HEK293 (cell line): ENCODE data around the gene TENT4B.

ENCODE experiments used
- CTCF ChIA-PET: fragments of 350-600 bp; formaldehyde crosslinking; extraction: SDS; loops from one replicate; lab custom pipeline; 2021; ENCODE audit warnings: antibody characterized with exemption; lab: Yijun Ruan, JAX
- POLR2A ChIA-PET: fragments of 300-600 bp; formaldehyde crosslinking; extraction: SDS; loops from one replicate; lab custom pipeline; 2020; ENCODE audit warnings: antibody characterized with exemption, inconsistent platforms; lab: Yijun Ruan, JAX
- H3K27ac ChIP-seq: fragments of 200-500 bp; sonication (Bioruptor generic); 2 replicates; pipeline ENCODE4 v1.5.1; 2014; ENCODE audit warnings: low read depth, low read length, control low read depth, inconsistent platforms; ENCODE audit errors: extremely low read depth
- H3K36me3 ChIP-seq, 2 experiments: fragments of 200-500 bp in 1 of 2; sonication (Bioruptor generic) in 1 of 2; 1 replicate in 1 of 2; 2 replicates in 1 of 2; pipeline ENCODE4 v1.5.1; 2014 to 2017; ENCODE audit warnings: inconsistent platforms in 2 of 2, low read length in 2 of 2; ENCODE audit not compliant: control insufficient read depth in 2 of 2, insufficient read depth in 1 of 2
- H3K4me1 ChIP-seq: fragments of 200-500 bp; sonication (Bioruptor generic); 2 replicates; pipeline ENCODE4 v1.5.1; 2014; ENCODE audit warnings: mild to moderate bottlenecking, low read length, inconsistent platforms; ENCODE audit not compliant: control insufficient read depth, insufficient read depth
- H3K4me3 ChIP-seq: 2 replicates; pipeline ENCODE4 v1.5.1; 2011; ENCODE audit warnings: low read depth, mild to moderate bottlenecking, control low read depth, low read length, moderate library complexity
- H3K9me3 ChIP-seq: fragments of 200-500 bp; sonication (Bioruptor generic); 2 replicates; pipeline ENCODE4 v1.5.1; 2014; ENCODE audit warnings: low read depth, low read length, inconsistent platforms; ENCODE audit not compliant: control insufficient read depth, insufficient read depth
- KLF10 ChIP-seq: fragments of 450-650 bp; IDR thresholded peaks from 2 replicates; pipeline ENCODE4 v1.5.1; 2018; ENCODE audit warnings: missing biosample characterization, mild to moderate bottlenecking, missing genetic modification characterization
- KLF9 ChIP-seq: fragments of 450-650 bp; formaldehyde crosslinking; IDR thresholded peaks from 2 replicates; pipeline ENCODE4 v1.5.1; 2016; ENCODE audit warnings: missing biosample characterization, missing genetic modification characterization, low read depth
- PRDM1 ChIP-seq: fragments of 450-650 bp; formaldehyde crosslinking; IDR thresholded peaks from 2 replicates; pipeline ENCODE4; 2016; ENCODE audit warnings: missing biosample characterization, missing genetic modification characterization
- REPIN1 ChIP-seq: fragments of 450-650 bp; formaldehyde crosslinking; IDR thresholded peaks from 2 replicates; pipeline ENCODE4 v1.5.1; 2017; ENCODE audit warnings: missing biosample characterization, missing genetic modification characterization, low read depth
- SCRT2 ChIP-seq: fragments of 450-650 bp; formaldehyde crosslinking; IDR thresholded peaks from 2 replicates; pipeline ENCODE4 v1.5.1; 2016; ENCODE audit warnings: missing biosample characterization, missing genetic modification characterization
- SP2 ChIP-seq: fragments of 450-650 bp; formaldehyde crosslinking; IDR thresholded peaks from 2 replicates; pipeline ENCODE4 v1.5.1; 2016; ENCODE audit warnings: missing biosample characterization, missing genetic modification characterization
- SP7 ChIP-seq: fragments of 450-650 bp; formaldehyde crosslinking; IDR thresholded peaks from 2 replicates; pipeline ENCODE4 v1.5.1; 2016; ENCODE audit warnings: missing biosample characterization, missing genetic modification characterization
- ZNF146 ChIP-seq: fragments of 450-650 bp; formaldehyde crosslinking; IDR thresholded peaks from 2 replicates; pipeline ENCODE4 v1.5.1; 2016; ENCODE audit warnings: missing biosample characterization, missing genetic modification characterization
- ZNF157 ChIP-seq: fragments of 450-650 bp; formaldehyde crosslinking; IDR thresholded peaks from 2 replicates; pipeline ENCODE4 v1.5.1; 2016; ENCODE audit warnings: missing biosample characterization, missing genetic modification characterization
- ZNF24 ChIP-seq: fragments of 450-650 bp; formaldehyde crosslinking; IDR thresholded peaks from 2 replicates; pipeline ENCODE4 v1.5.1; 2016; ENCODE audit warnings: missing biosample characterization, missing genetic modification characterization
- ZNF623 ChIP-seq: fragments of 450-650 bp; formaldehyde crosslinking; IDR thresholded peaks from 2 replicates; pipeline ENCODE4 v1.5.1; 2016; ENCODE audit warnings: missing biosample characterization, missing genetic modification characterization
- TF ChIP-seq, protein P1 (sequence below): fragments of 450-650 bp; formaldehyde crosslinking; IDR thresholded peaks from 2 replicates; pipeline ENCODE4 v1.5.1; 2016; ENCODE audit warnings: missing biosample characterization, missing genetic modification characterization
- TF ChIP-seq, protein P2 (sequence below): fragments of 450-650 bp; formaldehyde crosslinking; IDR thresholded peaks from 2 replicates; pipeline ENCODE4 v1.5.1; 2016; ENCODE audit warnings: missing biosample characterization, missing genetic modification characterization, borderline replicate concordance
- TF ChIP-seq, protein P3 (sequence below): fragments of 450-650 bp; formaldehyde crosslinking; IDR thresholded peaks from 2 replicates; pipeline ENCODE4 v1.5.1; 2017; ENCODE audit warnings: missing biosample characterization, missing genetic modification characterization
- TF ChIP-seq, protein P4 (sequence below): fragments of 450-650 bp; formaldehyde crosslinking; conservative IDR thresholded peaks from 2 replicates; pipeline ENCODE4 v1.5.1; 2016; ENCODE audit warnings: low read depth, missing biosample characterization, missing genetic modification characterization

Gene TENT4B

DNA sequence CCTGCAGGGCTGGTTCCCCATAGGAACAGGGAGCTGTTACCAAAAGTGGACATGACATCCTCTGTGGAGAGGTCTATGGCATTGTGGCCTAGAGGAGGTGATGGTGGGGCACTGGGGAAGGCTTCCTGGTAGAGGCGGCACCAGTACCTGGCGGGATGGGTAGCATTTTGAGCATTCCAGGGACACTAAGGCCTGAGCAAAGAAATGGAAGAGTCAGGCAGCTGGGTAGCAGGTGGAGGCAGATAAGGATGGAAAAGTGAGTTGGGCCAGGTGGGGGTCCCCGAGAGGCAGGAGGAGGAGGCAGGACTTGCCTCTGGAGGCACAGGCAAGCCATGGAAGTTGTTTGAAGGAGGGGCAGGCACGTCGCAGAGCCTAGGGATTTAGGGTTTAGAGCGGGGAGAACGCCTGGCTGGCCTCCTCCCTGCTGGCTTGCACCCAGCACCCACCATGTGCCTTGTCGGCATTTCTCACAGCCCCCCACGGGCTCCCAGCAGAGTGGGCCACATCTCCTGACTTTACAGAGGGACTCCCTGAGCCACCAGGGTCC is 108.1 kb downstream of the TENT4B start:
- Histone ChIP-seq H3K9me3 (no peaks in the 10 kb centered on the region), H3K4me1 (peaks cover 14% of the 10 kb centered on the region), H3K27ac (no peak overlapping the region), H3K36me3 (no peaks in the 10 kb centered on the region), H3K4me3 (no peak overlapping the region)
- ChIA-PET CTCF (interaction anchor here (0.7 kb wide), 1 partner anchor 40 kb away, joined by 3 read pairs; no protein-coding TSS in a partner anchor), POLR2A (no interaction called here)
- no peak for TF ChIP-seq SP2 (tag by site-specific recombination)
- no peak for TF ChIP-seq ZNF623 (tag by site-specific recombination)
- TF ChIP-seq SP7 (tag by site-specific recombination), result no peak
- TF ChIP-seq REPIN1, result no peak
- no peak for TF ChIP-seq ZNF146 (tag by site-specific recombination)
- TF ChIP-seq ZNF24 (tag by site-specific recombination), result no peak
- TF ChIP-seq KLF9, result no peak
- TF ChIP-seq, protein P1, sequence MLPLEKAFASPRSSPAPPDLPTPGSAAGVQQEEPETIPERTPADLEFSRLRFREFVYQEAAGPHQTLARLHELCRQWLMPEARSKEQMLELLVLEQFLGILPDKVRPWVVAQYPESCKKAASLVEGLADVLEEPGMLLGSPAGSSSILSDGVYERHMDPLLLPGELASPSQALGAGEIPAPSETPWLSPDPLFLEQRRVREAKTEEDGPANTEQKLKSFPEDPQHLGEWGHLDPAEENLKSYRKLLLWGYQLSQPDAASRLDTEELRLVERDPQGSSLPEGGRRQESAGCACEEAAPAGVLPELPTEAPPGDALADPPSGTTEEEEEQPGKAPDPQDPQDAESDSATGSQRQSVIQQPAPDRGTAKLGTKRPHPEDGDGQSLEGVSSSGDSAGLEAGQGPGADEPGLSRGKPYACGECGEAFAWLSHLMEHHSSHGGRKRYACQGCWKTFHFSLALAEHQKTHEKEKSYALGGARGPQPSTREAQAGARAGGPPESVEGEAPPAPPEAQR, result no peak
- TF ChIP-seq, protein P2, sequence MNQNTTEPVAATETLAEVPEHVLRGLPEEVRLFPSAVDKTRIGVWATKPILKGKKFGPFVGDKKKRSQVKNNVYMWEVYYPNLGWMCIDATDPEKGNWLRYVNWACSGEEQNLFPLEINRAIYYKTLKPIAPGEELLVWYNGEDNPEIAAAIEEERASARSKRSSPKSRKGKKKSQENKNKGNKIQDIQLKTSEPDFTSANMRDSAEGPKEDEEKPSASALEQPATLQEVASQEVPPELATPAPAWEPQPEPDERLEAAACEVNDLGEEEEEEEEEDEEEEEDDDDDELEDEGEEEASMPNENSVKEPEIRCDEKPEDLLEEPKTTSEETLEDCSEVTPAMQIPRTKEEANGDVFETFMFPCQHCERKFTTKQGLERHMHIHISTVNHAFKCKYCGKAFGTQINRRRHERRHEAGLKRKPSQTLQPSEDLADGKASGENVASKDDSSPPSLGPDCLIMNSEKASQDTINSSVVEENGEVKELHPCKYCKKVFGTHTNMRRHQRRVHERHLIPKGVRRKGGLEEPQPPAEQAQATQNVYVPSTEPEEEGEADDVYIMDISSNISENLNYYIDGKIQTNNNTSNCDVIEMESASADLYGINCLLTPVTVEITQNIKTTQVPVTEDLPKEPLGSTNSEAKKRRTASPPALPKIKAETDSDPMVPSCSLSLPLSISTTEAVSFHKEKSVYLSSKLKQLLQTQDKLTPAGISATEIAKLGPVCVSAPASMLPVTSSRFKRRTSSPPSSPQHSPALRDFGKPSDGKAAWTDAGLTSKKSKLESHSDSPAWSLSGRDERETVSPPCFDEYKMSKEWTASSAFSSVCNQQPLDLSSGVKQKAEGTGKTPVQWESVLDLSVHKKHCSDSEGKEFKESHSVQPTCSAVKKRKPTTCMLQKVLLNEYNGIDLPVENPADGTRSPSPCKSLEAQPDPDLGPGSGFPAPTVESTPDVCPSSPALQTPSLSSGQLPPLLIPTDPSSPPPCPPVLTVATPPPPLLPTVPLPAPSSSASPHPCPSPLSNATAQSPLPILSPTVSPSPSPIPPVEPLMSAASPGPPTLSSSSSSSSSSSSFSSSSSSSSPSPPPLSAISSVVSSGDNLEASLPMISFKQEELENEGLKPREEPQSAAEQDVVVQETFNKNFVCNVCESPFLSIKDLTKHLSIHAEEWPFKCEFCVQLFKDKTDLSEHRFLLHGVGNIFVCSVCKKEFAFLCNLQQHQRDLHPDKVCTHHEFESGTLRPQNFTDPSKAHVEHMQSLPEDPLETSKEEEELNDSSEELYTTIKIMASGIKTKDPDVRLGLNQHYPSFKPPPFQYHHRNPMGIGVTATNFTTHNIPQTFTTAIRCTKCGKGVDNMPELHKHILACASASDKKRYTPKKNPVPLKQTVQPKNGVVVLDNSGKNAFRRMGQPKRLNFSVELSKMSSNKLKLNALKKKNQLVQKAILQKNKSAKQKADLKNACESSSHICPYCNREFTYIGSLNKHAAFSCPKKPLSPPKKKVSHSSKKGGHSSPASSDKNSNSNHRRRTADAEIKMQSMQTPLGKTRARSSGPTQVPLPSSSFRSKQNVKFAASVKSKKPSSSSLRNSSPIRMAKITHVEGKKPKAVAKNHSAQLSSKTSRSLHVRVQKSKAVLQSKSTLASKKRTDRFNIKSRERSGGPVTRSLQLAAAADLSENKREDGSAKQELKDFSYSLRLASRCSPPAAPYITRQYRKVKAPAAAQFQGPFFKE (tag by site-specific recombination), result no peak
- no peak for TF ChIP-seq ZNF157 (tag by site-specific recombination)
- TF ChIP-seq, protein P3, sequence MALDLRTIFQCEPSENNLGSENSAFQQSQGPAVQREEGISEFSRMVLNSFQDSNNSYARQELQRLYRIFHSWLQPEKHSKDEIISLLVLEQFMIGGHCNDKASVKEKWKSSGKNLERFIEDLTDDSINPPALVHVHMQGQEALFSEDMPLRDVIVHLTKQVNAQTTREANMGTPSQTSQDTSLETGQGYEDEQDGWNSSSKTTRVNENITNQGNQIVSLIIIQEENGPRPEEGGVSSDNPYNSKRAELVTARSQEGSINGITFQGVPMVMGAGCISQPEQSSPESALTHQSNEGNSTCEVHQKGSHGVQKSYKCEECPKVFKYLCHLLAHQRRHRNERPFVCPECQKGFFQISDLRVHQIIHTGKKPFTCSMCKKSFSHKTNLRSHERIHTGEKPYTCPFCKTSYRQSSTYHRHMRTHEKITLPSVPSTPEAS (tag by site-specific recombination), result no peak
- no peak for TF ChIP-seq PRDM1 (tag by site-specific recombination)
- TF ChIP-seq KLF10 (tag by site-specific recombination), result no peak

DNA sequence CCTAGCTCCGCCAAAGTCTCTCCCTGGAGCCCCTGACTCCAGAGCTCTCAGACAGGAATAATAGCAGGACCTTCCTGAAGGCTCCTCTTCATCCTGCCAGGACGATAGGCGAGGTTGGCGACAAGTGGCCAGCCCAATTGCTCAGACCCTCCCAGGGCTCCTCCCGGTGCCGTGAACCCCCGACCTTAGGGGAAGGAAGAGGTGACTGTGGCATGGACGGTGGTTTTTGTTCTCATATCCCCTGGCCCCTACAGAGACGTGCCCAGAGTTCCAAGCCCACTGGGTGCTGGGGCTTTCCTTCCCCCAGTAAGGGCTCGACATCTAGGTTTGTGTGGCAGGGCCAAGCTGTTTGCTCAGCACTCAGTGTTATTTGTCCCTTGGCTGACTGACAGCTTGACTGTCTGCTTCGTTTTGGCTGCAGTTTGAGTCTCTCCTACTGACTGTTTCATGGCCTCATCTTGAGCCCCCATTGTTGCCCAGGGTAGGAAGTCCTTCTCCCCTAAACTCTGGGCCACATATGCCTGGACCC is 108.7 kb downstream of the TENT4B start:
- Histone ChIP-seq H3K36me3 (no peaks in the 10 kb centered on the region), H3K9me3 (no peaks in the 10 kb centered on the region), H3K4me1 (peaks cover 14% of the 10 kb centered on the region), H3K4me3 (no peak overlapping the region), H3K27ac (no peak overlapping the region)
- CTCF ChIA-PET, result interaction anchor here (0.8 kb wide), 1 partner anchor 23 kb away, joined by 3 read pairs; no protein-coding TSS in a partner anchor
- TF ChIP-seq, protein P4, sequence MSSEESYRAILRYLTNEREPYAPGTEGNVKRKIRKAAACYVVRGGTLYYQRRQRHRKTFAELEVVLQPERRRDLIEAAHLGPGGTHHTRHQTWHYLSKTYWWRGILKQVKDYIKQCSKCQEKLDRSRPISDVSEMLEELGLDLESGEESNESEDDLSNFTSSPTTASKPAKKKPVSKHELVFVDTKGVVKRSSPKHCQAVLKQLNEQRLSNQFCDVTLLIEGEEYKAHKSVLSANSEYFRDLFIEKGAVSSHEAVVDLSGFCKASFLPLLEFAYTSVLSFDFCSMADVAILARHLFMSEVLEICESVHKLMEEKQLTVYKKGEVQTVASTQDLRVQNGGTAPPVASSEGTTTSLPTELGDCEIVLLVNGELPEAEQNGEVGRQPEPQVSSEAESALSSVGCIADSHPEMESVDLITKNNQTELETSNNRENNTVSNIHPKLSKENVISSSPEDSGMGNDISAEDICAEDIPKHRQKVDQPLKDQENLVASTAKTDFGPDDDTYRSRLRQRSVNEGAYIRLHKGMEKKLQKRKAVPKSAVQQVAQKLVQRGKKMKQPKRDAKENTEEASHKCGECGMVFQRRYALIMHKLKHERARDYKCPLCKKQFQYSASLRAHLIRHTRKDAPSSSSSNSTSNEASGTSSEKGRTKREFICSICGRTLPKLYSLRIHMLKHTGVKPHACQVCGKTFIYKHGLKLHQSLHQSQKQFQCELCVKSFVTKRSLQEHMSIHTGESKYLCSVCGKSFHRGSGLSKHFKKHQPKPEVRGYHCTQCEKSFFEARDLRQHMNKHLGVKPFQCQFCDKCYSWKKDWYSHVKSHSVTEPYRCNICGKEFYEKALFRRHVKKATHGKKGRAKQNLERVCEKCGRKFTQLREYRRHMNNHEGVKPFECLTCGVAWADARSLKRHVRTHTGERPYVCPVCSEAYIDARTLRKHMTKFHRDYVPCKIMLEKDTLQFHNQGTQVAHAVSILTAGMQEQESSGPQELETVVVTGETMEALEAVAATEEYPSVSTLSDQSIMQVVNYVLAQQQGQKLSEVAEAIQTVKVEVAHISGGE (tag by site-specific recombination), result no peak
- 0 out of 2 replicates have a peak, but pooled peaks have one; percentile 33 for TF ChIP-seq SCRT2 (tag by site-specific recombination)
- POLR2A ChIA-PET, result no interaction called here
